Measurements from ENCODE around the gene HOXD8. TPM values are rescaled to one million over a fixed set of nuclear protein-coding genes. Genes with fewer than 3 reads are reported as not detected.

HOXD8 gene
- total RNA-seq, 4 donors from 2014 or later = 2.4 to 8.9 (median 6.0) TPM

- intact Hi-C loops (cut with DNase I; ENCODE audit: low total_unique reads) = loop anchor here (5.0 kb wide), 1 partner anchor 399 kb away; no protein-coding TSS in a partner anchor
- TF ChIP-seq POLR2A (IDR thresholded peaks at IDR 0.05) (no peak), CTCF (IDR thresholded peaks at IDR 0.05) (no peak)
- 5 to 6% methylated on average over 45 to 46 of the region's 46 CpGs for WGBS, 2 donors
- DNase-seq (ENCODE audit: low spot score in 2 of 2) = peak in 1 of 2 donors; percentile 84
- H3K4me3 ChIP-seq (ENCODE audit: low read depth, poor library complexity, severe bottlenecking) = no peak overlapping the region
Measured at GRCh38 chr2:176085861-176086771, 43.4 kb upstream of the HOXD8 start.

GRCh38 chr2:176087330-176088047 lies 42.0 kb upstream of the HOXD8 start:
- H3K4me3 ChIP-seq (ENCODE audit: low read depth, poor library complexity, severe bottlenecking) = no peak overlapping the region
- WGBS, 2 donors = 45 to 46% methylated on average over 29 of the region's 29 CpGs
- DNase-seq (ENCODE audit: low spot score in 2 of 2) = peak in 1 of 2 donors; percentile 68
- intact Hi-C loops (cut with DNase I; ENCODE audit: low total_unique reads) = loop anchor here (5.0 kb wide), 1 partner anchor 400 kb away; no protein-coding TSS in a partner anchor
- TF ChIP-seq CTCF (IDR thresholded peaks at IDR 0.05) = no peak
- no peak for TF ChIP-seq POLR2A (IDR thresholded peaks at IDR 0.05)

GRCh38 chr2:176088048-176088936 lies 41.2 kb upstream of the HOXD8 start:
- no peak overlapping the region for H3K4me3 ChIP-seq (ENCODE audit: low read depth, poor library complexity, severe bottlenecking)
- 5 to 8% methylated on average over 41 to 48 of the region's 49 CpGs for WGBS, 2 donors
- TF ChIP-seq POLR2A (IDR thresholded peaks at IDR 0.05) = no peak
- TF ChIP-seq CTCF (IDR thresholded peaks at IDR 0.05) = no peak
- peak in 1 of 2 donors; percentile 92 for DNase-seq (ENCODE audit: low spot score in 2 of 2)
- intact Hi-C loops (cut with DNase I; ENCODE audit: low total_unique reads) = loop anchor here (5.0 kb wide), 1 partner anchor 401 kb away; no protein-coding TSS in a partner anchor

DNA sequence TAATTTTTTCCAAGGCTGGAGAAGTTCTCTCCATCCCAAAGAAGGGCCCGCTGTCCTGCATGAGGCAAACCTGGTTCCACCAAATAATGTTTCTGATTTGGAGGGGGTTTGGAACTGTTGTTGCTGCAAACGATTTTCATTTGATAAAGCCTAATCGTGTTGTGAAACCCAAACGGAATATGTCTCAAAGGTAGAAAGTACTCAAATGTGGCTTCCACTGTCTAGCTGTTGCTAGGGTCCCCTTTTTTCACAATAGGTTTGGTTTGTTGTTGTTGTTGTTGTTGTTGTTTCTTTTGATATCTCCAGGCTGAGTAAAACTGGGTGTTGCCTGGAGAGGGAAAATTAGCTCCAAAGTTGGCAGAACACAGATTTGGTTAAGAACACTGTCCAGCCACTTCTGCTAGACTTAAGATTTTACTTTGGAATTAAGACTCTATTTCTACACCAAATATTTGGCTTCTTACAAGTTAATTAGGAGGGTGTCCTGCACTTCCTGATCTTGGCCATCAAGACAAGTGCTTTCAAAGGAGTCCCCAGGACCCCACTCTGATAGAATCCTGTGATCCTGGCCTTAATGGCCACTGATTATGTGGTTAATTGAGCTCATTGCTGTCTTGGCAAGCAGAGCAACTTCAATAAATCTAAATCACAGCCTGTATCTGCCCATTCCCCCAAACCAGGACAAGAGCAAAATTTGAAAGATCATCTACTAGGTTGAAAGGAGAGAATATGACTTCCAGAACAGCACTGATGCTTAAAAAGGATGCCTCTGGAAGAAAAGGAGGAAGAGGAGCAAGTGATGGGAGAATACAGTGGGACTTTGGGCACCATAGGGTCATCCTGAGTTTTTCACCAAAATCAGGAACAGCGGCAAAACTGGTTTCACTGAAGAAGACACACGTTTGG lies 40.3 kb upstream of the HOXD8 start:
- peak in 1 of 2 donors; percentile 17 for DNase-seq (ENCODE audit: low spot score in 2 of 2)
- intact Hi-C loops (cut with DNase I; ENCODE audit: low total_unique reads) = loop anchor here (5.0 kb wide), 1 partner anchor 402 kb away; no protein-coding TSS in a partner anchor
- H3K4me3 ChIP-seq (ENCODE audit: low read depth, poor library complexity, severe bottlenecking) = no peak overlapping the region
- TF ChIP-seq CTCF (IDR thresholded peaks at IDR 0.05) (no peak), POLR2A (IDR thresholded peaks at IDR 0.05) (no peak)
- WGBS, 2 donors = 10 to 13% methylated on average over 6 of the region's 6 CpGs

Data from lower leg skin (tissue), 4 donors.